ENCODE results near the gene ANKRD44.
"Not testable (repeated sequence)": the region's sequence is repeated elsewhere in the genome, so short reads cannot be mapped to it uniquely, and the experiment has no call there.

The ANKRD44 gene

DNA sequence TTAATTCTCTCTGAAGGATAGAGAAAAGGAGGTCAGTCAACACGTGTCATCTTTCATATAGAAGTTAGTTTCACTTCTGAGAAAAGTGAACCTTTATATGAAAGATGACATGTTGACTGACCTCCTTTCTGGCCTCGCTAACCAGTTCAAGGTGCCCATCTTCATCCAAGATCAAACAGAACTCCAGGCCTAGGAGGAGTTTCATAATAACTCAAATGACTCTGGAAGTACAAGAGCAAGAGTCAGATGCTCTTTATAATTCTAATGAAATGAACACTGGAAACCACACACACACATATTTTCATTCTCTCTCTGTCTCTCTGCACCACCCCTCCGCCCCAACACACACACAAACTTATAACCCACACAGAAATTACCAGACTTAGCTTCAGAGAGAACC, 16.3 kb downstream of the ANKRD44 start:
- in situ Hi-C loops (cut with HindIII; ENCODE audit: low sequenced_read_pairs), result no loop called here

DNA sequence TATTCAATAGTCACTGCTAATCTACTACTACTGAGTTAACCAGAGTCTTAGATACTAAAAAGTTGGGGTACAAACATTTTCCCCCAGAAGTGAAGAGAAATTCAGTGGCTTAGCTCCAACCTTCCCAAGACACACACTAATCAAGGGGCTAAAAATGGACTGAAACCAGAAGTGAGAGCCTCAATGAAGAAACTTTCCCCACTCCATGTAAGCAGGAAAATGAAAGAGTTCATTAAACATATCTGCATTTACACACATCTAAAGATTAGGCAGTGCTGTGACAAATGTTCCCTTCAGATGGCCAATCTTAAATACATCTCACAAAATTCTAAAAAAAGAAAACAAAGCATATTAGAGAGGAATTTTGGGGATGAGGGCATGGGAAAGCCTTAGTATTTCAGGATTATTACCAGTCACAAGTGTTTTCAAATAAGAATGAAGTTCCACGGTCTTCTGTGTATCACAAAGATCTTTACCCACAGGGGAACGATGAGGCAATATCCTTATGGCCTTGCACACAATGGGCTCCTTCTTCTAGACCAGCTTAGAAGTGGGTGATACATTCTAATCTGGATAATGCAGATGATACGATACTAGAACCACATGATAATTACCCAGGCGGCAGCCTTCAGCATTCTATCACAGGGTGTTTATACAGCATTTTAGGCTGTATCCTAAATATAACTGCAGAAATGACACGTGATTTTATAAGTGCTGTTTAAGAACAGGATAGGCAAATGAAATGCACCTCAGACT, 17.1 kb downstream of the ANKRD44 start:
- in situ Hi-C loops (cut with HindIII; ENCODE audit: low sequenced_read_pairs), result no loop called here

DNA sequence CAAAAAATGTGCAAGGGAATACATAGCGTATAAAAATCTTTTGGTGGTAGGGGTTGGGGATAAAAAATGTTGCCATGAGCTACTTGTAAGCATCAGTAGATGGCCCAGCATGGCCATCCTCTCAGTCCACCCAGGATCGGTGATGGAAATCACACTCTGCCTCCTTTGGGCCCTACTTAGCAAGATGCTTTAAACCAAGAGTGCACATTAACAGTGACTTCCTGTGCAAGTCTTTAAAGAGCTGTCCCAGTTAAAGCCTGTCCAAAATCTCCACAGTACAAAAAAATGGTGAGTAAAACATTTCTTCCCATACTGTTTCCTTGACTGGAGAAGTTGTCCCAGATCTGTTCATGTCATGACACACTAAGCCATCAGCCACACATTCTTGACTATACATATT, 18.0 kb downstream of the ANKRD44 start:
- in situ Hi-C loops (cut with HindIII; ENCODE audit: low sequenced_read_pairs), result no loop called here

DNA sequence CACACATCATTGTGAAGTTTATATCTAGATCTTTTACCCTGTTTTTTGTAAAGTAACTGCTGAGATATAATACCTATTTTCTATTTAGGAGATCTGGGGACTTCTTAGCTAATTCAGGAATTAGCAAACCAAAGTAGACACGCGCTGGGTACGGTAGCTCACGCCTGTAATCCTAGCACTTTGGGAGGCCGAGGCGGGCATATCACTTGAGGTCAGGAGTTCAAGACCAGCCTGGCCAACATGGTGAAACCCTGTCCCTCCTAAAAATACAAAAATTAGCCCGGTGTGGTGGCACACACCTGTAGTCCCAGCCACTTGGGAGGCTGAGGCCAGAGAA, 23.0 kb downstream of the ANKRD44 start:
- in situ Hi-C loops (cut with HindIII; ENCODE audit: low sequenced_read_pairs), result not testable (repeated sequence)

DNA sequence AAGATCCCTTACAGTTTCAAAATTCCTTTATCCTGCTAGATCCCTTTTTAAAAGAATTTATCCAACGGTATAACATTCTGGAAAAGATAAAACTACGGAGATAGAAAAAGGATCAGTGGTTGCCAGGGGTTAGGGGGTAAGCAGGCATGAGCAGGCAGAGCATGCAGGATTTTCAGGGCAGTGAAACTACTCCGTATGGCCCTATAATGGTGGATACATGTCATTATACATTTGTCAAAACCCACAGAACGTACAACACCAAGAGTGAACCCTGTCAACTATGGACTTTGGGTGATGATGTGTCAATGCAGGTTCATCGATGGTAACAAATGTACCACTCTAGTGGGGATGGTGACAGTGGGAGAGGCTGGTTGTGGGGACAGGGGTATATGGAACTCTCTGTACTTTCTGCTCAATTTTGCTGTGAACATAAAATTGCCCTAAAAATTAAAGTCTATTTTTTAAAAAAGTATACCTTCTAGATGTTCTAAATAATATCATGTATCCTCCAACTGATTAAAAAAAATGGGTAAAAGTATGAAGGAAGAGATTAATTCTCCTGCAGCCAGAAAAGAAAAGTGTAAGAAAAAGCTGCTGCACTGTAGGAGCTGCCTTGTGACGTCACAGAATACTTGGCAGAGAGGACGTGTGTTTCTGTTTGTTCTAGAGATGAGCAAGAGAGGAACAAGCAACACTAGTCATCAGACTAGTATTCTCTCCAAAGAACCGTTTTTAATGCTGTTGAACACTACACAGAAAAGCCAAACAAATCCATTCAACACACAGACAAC, 23.6 kb downstream of the ANKRD44 start:
- in situ Hi-C loops (cut with HindIII; ENCODE audit: low sequenced_read_pairs), result no loop called here

DNA sequence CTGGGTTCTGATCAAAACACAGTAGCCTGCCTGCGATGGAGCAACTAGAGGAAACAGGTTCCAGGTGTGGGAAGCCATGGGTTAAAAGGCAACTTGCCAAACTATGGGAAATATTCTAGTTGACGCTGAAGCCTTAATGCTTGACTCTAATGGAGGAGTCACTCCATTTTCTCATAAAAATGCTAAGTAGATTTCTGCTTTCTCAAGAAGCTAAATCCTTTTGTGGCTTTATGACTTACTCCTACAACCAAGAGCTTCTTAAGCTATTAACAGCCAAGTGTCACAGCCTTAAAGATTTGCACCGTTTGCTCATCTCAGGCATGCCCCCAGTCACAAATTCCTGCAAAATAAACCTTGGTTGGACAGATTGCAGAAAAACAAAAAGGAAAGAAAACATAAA, 25.2 kb downstream of the ANKRD44 start:
- in situ Hi-C loops (cut with HindIII; ENCODE audit: low sequenced_read_pairs), result no loop called here

DNA sequence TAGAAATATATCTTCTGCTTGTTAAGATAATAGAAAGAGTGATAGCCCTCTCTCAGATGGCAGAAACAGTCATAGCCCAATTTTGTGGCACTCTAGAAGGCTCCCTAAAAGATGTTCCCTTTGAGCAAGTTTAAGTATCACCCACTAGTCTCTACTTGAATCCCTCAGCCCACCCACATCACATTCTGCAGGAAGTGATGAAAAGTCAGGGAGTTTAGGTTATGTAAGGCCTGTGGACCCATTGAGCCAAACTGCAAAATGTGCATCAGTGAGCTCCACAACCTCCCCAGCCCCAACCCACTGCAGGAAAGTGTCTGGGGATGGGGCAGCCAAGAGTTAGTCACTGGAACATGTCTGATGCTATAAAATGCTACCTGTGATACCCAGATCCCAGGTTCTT, 25.6 kb downstream of the ANKRD44 start:
- in situ Hi-C loops (cut with HindIII; ENCODE audit: low sequenced_read_pairs), result no loop called here

DNA sequence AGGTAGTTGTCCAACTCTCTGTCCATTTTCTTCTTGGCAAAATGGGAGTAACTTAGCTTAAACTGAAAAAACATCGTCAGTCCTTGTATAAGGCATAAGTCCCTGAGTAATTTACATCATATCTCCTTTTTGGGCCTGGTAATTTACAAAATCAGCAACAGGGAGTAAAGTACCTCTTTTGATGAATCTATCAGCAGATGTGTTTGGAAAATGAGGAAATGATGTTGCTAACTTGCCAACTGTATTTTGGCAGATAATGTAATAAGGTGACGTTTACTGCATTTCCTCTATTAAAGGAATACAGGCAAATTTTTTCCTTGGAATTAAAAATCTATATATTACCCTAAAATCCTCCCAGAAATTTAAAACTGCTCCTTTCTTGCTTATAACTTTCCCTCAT, 29.2 kb downstream of the ANKRD44 start:
- in situ Hi-C loops (cut with HindIII; ENCODE audit: low sequenced_read_pairs), result no loop called here

DNA sequence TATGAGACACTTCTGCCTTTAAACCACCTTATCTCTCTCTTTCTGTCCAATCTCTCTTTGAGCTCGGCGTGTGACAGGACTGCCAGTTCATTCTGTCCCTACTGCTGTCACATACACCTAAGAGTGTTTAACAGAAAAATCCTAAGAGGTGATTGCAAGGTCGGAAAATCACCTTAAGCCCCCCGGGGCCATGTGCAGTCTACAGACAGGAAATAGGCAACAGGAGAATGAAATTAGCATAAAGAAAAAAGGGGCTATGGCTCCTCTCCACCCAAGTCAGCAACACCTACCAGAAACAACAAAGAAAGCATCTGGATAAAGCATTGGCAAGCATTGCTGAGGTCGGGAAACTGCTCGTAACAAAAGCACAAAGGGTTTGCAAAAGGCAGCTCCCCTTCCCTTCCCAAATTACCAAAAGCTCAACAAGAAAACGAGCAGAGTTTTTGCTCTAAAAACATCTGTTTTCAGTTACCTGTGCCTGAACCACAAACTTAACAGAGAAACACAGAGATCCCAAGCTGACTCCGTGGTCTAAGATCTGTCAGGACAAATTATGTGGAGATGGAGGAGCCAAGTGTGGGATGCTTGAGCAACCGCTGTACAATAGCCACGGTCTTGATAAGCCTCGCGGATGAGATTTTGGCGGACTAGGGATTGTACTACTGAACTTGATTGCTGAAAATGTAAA, 30.4 kb downstream of the ANKRD44 start:
- in situ Hi-C loops (cut with HindIII; ENCODE audit: low sequenced_read_pairs), result no loop called here

DNA sequence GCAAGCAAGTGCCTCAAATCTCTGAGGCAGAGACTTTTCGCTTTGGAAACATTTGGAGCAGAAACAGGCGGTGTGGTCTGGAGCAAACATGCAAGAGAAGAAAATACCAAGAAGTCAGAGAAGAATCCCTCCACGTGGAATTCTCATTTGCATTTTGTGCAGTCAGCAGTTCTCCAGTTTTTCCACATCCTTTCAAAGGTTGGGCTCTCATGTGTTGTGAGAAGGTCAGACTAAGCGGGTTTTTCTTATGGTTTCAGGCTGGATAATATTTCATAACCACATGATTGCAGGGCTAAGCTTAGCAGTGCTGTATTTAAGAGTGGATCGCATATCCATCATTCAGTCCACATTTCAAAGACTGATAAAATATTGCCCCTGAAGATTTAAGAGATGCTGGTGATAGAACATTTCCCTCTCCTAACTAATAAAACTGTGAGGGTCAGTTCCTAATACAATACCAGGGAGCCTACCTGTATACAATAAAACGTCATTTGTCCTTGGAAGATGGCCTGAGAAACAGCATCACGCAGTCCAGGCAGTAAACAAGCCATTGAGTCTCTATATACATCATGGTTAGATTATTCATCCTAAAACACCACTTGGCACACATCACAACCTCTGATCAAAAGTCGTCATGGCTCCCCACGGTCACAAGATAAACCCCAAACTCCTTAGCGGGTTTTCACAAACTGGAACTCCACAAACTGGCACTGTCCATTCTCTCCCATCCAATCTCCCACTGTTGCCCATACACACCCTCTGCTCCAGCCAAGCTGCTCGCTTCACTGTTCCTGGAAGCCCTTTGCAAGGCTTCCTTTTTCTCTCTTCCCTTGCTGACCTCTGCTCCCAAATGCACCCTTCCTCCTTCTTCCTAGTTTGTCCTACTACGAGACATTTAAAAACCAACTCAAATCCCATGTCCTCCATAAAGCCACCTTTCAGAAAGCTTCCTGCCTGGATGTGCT, 31.5 kb downstream of the ANKRD44 start:
- in situ Hi-C loops (cut with HindIII; ENCODE audit: low sequenced_read_pairs), result no loop called here

DNA sequence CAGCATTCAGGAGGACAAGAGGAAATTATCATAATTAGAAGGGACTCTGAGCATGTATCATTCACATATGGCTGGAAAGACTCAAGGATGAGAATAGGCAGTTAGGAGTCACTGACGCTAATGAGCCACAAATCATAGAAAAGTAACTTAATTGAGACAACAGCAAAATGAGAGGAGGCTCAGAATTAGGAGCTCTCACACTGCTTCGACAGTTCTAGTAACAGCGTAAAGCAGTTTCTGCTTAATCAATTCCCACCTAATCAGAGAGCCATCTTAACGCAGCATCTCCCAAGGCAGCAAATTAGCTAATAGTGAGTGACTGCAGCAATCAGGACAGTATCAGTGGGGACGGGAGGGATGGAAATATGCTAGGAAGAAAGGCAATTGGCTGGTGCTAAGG, 32.8 kb downstream of the ANKRD44 start:
- in situ Hi-C loops (cut with HindIII; ENCODE audit: low sequenced_read_pairs), result no loop called here

DNA sequence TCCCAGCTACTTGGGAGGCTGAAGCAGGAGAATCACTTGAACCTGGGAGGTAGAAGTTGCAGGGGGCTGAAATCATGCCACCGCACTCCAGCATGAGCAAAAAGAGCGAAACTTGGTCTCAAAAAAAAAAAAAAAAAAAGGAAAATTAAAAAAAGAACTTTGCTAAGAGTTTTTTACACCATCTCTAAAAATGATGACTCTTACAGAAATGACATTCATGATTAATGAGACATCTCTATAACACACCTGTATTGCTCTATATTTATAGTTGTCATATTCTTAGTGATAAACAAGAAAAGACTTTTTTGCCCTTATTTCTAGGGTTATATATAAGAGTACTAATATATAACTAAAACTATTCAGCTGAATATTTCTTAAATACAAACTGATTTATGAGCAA, 34.4 kb downstream of the ANKRD44 start:
- in situ Hi-C loops (cut with HindIII; ENCODE audit: low sequenced_read_pairs), result no loop called here

DNA sequence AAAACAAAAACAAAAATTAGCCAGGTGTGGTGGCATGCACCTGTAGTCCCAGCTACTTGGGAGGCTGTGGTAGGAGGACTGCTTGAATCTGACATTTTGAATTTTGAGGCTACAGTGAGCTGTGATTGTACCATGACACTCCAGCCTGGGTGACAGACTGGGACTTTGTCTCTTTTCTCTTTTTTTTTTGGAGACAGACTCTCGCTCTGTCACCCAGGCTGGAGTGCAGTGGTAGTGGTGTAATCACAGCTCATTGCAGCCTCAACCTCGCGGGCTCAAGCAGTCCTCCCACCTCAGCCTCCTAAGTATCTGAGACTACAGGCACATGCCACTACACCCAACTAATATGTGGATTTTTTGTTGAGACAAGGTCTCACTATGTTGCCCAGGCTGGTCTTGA, 35.6 kb downstream of the ANKRD44 start:
- in situ Hi-C loops (cut with HindIII; ENCODE audit: low sequenced_read_pairs), result no loop called here

DNA sequence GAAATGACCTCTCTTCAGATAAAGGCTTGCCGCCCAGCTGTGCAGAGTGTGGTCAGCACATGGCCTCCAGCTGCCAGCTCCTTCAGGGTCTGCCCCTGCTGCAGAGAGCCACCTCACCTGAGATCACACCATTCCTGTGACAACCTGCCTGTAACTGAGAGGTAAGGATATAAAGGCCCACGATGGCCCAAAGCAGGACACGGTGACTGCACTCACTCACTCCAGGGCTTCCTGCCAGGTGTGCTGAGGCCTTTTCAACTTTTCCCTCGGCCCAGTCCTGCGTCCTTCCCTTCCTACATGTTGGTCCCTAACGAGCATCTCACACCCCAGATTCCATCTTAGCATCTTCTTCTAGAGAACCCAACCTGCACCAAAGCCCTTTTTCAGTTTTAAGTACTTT, 36.2 kb downstream of the ANKRD44 start:
- in situ Hi-C loops (cut with HindIII; ENCODE audit: low sequenced_read_pairs), result no loop called here

DNA sequence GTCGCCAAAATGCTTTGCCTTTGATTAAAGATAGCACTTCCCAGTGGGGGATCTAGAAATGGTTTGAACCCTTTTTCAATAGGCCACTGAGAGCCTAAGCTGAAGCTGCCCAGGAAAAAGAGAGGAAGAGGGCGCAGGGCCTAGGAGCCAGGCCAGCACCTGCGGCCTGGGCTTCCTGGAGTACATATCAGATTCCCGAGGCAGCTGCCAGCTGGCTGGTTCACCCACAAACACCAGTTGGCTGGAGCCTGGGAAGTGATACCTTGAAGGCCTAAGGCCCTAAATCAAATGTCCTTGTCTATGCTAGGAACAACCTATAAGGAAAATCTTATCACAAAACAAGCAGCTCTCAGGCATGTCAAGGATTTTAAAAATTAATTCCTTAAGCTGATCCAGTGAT, 37.1 kb downstream of the ANKRD44 start:
- in situ Hi-C loops (cut with HindIII; ENCODE audit: low sequenced_read_pairs), result no loop called here

DNA sequence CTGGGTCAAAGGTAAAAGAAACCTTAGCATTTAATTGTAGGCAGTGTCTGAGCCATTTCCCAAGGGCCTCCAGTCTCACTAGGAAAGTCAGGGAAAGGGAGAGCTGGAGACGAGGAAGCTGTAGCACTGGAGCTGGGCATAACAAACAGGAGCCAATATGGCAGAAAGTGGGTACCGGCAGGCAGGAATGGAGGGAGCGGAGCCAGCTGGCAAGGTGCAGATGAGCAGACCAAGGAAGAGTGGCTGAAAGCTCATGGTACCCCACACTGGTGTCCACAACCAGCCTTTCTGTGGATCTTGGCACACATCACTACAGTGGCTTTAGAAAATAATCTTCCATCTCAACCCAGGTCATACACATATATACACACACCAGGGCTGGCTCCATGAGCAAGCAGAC, 40.0 kb downstream of the ANKRD44 start:
- in situ Hi-C loops (cut with HindIII; ENCODE audit: low sequenced_read_pairs), result no loop called here

DNA sequence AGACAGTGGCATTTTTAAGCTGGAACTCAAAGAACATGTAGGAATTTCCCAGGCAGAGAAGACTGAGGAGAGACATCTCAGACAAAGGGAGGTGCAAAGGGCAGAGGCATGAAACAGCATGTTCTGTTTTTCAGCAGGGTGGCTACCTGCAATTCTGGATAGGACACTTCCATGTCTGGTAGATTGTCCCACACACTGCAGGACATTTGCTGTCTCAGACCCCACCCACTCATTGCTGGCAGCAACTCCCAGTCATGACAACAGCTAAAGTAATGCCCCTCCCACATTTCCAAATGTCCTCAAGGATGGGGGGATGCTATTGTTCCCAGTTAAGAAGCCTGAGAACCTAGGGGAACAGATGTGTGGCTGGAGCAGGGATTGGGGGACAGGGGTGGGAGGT, 40.8 kb downstream of the ANKRD44 start:
- in situ Hi-C loops (cut with HindIII; ENCODE audit: low sequenced_read_pairs), result no loop called here

DNA sequence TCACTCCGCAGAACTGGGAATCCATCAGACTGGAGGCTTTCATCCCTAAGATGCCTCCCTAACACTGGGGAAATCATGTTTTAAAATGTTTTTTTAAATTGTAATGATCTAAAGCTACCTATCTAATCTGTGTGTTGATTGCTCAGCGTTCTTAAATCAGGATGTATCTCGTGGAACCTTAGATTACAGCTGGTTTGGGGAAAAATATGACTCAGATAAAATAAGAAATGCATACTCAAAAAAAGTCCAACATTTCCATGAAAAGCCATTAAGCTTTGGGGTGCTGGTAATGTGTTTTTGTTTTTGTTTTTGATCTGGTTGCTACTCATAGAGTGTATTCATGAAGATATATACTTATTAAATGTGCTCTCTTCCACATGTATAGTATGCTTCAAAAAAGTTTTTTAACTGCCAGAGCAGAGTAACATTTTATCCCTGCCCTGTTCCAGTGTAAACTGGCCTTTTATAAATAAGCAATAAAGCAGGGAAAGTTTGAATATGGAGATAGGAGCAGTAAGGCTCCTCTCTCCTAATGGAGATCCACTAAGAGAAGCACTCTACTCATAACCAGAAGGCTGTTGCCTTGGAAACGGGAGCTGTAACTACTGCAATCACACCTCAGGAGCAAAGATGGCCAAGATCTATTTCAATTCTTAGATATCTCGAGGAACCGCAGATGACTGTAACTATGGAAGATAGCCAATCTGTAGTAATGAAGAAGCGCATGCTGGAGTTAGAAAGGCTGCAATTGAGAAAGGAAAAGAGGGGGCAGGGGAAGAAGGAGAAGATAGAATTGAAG, 41.6 kb downstream of the ANKRD44 start:
- in situ Hi-C loops (cut with HindIII; ENCODE audit: low sequenced_read_pairs), result no loop called here

DNA sequence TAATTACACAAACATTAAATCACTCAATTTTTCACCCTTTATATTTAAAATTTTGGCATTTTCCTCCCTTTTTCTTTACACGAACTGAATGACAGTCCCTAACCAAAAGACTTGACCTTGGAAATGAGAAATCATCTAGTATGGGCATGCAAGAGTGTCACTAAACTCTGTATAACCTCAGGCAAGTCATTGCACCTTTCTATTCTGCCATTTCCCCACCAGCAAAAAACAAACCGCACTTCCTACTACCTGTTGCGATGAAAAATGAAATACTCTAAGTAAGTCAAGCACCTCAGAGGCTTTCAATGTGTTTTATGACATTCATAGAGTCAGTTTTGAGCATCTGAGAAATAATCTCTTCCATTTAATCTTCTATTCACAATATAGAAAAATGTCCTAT, 44.1 kb downstream of the ANKRD44 start:
- in situ Hi-C loops (cut with HindIII; ENCODE audit: low sequenced_read_pairs), result no loop called here

DNA sequence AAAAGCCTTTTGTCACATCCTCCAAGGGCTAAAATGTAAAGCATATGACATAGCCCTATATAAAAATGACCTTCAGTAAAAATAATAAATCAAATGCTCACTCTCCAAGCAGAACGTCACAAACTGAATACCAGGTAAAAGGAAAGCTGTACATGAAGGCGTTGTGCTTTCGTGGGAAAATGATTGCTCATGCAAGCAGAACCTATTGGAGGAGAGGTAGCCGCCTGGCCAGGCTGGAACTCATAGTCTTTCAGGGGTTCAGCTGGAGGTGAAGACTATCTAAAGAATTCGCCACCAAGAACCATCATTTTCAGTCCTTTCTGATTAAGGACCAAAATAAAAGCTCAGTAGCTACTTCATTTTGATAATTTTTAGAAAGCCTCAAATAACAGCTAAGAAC, 44.7 kb downstream of the ANKRD44 start:
- in situ Hi-C loops (cut with HindIII; ENCODE audit: low sequenced_read_pairs), result no loop called here
